Progenitor cell of endocrine pancreas (in vitro differentiated cells): ENCODE measurements around the gene CORO1C. TPM values are rescaled to one million over a fixed set of nuclear protein-coding genes. Genes with fewer than 3 reads are reported as not detected.

Experiments used
- DNase-seq: peaks from one replicate; pipeline ENCODE4 v3.0.0; 2021; ENCODE audit warnings: low spot score; ENCODE audit not compliant: unreplicated experiment
- H3K27ac Mint-ChIP-seq: 2 replicates; pipeline ENCODE4 v1.8.0; 2021; ENCODE audit warnings: mild to moderate bottlenecking, moderate library complexity, mixed read lengths
- H3K27me3 Mint-ChIP-seq: 2 replicates; pipeline ENCODE4 v1.8.0; 2021; ENCODE audit warnings: mixed read lengths
- H3K36me3 Mint-ChIP-seq: 2 replicates; pipeline ENCODE4 v1.8.0; 2022; ENCODE audit warnings: mixed read lengths; ENCODE audit not compliant: insufficient read depth
- H3K4me1 Mint-ChIP-seq: 2 replicates; pipeline ENCODE4 v1.8.0; 2021; ENCODE audit warnings: low read depth, mixed read lengths
- H3K4me3 Mint-ChIP-seq: 2 replicates; pipeline ENCODE4 v1.8.0; 2021; ENCODE audit warnings: low read depth, mild to moderate bottlenecking, moderate library complexity, mixed read lengths
- H3K9me3 Mint-ChIP-seq: 2 replicates; pipeline ENCODE4 v1.8.0; 2021; ENCODE audit warnings: low read depth, mixed read lengths
- CTCF ChIP-seq: fragments of 200-600 bp; sonication (generic); IDR thresholded peaks from one replicate; pipeline ENCODE4 v1.5.0; 2021; ENCODE audit warnings: antibody characterized with exemption, mild to moderate bottlenecking; ENCODE audit not compliant: unreplicated experiment
- total RNA-seq: library from RNA; stranded (reverse); gene quantifications from 2 replicates; pipeline ENCODE4 v1.2.1, GENCODE V29; 2021

CORO1C gene
- total RNA-seq, 1 donor from 2014 or later, result 68.3 TPM

- Mint-ChIP-seq H3K4me3 (no peak overlapping the region), H3K36me3 (no peaks in the 10 kb centered on the region), H3K9me3 (peaks cover 5% of the 10 kb centered on the region), H3K27ac (no peak overlapping the region), H3K27me3 (peaks cover 13% of the 10 kb centered on the region), H3K4me1 (no peaks in the 10 kb centered on the region)
- peak; percentile 55 for TF ChIP-seq CTCF
- DNase-seq, result no peak
Observed at GRCh38 chr12:108611884-108612415, 119.4 kb downstream of the CORO1C start.

- Mint-ChIP-seq H3K9me3 (no peaks in the 10 kb centered on the region), H3K4me1 (no peaks in the 10 kb centered on the region), H3K27me3 (peaks cover 13% of the 10 kb centered on the region), H3K27ac (no peak overlapping the region), H3K36me3 (no peaks in the 10 kb centered on the region), H3K4me3 (no peak overlapping the region)
- DNase-seq, result no peak
- no peak for TF ChIP-seq CTCF
Observed at GRCh38 chr12:108610856-108611605, 120.3 kb downstream of the CORO1C start.

- H3K4me3 Mint-ChIP-seq, result no peak overlapping the region
- no peak overlapping the region for H3K27ac Mint-ChIP-seq
- H3K36me3 Mint-ChIP-seq, result no peaks in the 10 kb centered on the region
- H3K4me1 Mint-ChIP-seq, result no peaks in the 10 kb centered on the region
- no peak for DNase-seq
- H3K9me3 Mint-ChIP-seq, result no peaks in the 10 kb centered on the region
- H3K27me3 Mint-ChIP-seq, result peaks cover 13% of the 10 kb centered on the region
- TF ChIP-seq CTCF, result no peak
Observed at GRCh38 chr12:108610336-108610815, 120.9 kb downstream of the CORO1C start.

- Mint-ChIP-seq H3K27ac (no peak overlapping the region), H3K36me3 (no peaks in the 10 kb centered on the region), H3K4me1 (no peaks in the 10 kb centered on the region), H3K4me3 (no peak overlapping the region), H3K27me3 (peaks cover 16% of the 10 kb centered on the region), H3K9me3 (no peaks in the 10 kb centered on the region)
- no peak for DNase-seq
- TF ChIP-seq CTCF, result no peak
Observed at GRCh38 chr12:108609537-108610335, 121.6 kb downstream of the CORO1C start.

- no peaks in the 10 kb centered on the region for H3K36me3 Mint-ChIP-seq
- no peaks in the 10 kb centered on the region for H3K9me3 Mint-ChIP-seq
- no peak overlapping the region for H3K4me3 Mint-ChIP-seq
- H3K4me1 Mint-ChIP-seq, result no peaks in the 10 kb centered on the region
- TF ChIP-seq CTCF, result no peak
- H3K27ac Mint-ChIP-seq, result no peak overlapping the region
- no peak for DNase-seq
- peaks cover 19% of the 10 kb centered on the region for H3K27me3 Mint-ChIP-seq
Observed at GRCh38 chr12:108608616-108609015, 122.7 kb downstream of the CORO1C start.
